ENCODE measurements around the gene DHDH. TPM values are rescaled to one million over a fixed set of nuclear protein-coding genes. Genes with fewer than 3 reads are reported as not detected.

The DHDH gene
- total RNA-seq, 2 donors from 2014 or later, result not detected

GRCh38 chr19:48962849-48963165 is 29.3 kb downstream of the DHDH start:
- TF ChIP-seq CTCF (IDR thresholded peaks at IDR 0.05), result no peak
- Histone ChIP-seq H3K4me1 (peaks cover 0 to 47% of the 10 kb centered on the region in 2 donors), H3K27me3 (no peaks in the 10 kb centered on the region), H3K27ac (peak overlapping the region; percentile 90 to 92), H3K9me3 (no peaks in the 10 kb centered on the region), H3K36me3 (peaks cover 18% of the 10 kb centered on the region), H3K4me3 (no peak overlapping the region)
- no peak for DNase-seq (ENCODE audit: low spot score)

- TF ChIP-seq CTCF (IDR thresholded peaks at IDR 0.05), result no peak
- Histone ChIP-seq H3K4me1 (peaks cover 0 to 53% of the 10 kb centered on the region in 2 donors), H3K9me3 (no peaks in the 10 kb centered on the region), H3K27me3 (no peaks in the 10 kb centered on the region), H3K27ac (peak overlapping the region; percentile 90 to 92), H3K4me3 (peak overlapping the region; percentile 39 to 82), H3K36me3 (peaks cover 21% of the 10 kb centered on the region)
- DNase-seq (ENCODE audit: low spot score), result peak; percentile 88
Measured at GRCh38 chr19:48963371-48964204, 30.1 kb downstream of the DHDH start.

GRCh38 chr19:48964205-48965039 is 30.9 kb downstream of the DHDH start:
- Histone ChIP-seq H3K4me3 (peak overlapping the region; percentile 39 to 82), H3K9me3 (no peaks in the 10 kb centered on the region), H3K27ac (peak overlapping the region; percentile 90 to 92), H3K36me3 (peaks cover 29% of the 10 kb centered on the region), H3K4me1 (peaks cover 0 to 61% of the 10 kb centered on the region in 2 donors), H3K27me3 (no peaks in the 10 kb centered on the region)
- no peak for DNase-seq (ENCODE audit: low spot score)
- no peak for TF ChIP-seq CTCF (IDR thresholded peaks at IDR 0.05)

GRCh38 chr19:48965040-48965805 is 31.7 kb downstream of the DHDH start, which contains the start of gene FTL:
Gene FTL (plus strand): TSS chr19:48965309. CDS start chr19:48965508, 199 bp downstream.
- TF ChIP-seq CTCF (IDR thresholded peaks at IDR 0.05), result no peak
- peak within 1 kb of the TSS; percentile 82 to 99 for H3K4me3 ChIP-seq
- DNase-seq (ENCODE audit: low spot score), result peak; percentile 99
- H3K27ac ChIP-seq, result peak within 1 kb of the TSS; percentile 90 to 92
- no peaks in the 10 kb centered on the region for H3K9me3 ChIP-seq
- H3K36me3 ChIP-seq, result peaks cover 37% of the 10 kb centered on the region
- no peaks in the 10 kb centered on the region for H3K27me3 ChIP-seq
- H3K4me1 ChIP-seq, result peaks cover 0 to 61% of the 10 kb centered on the region in 2 donors

- peaks cover 43% of the 10 kb centered on the region for H3K36me3 ChIP-seq
- DNase-seq (ENCODE audit: low spot score), result peak; percentile 88
- H3K27ac ChIP-seq, result peak overlapping the region; percentile 90 to 92
- peak overlapping the region; percentile 82 to 99 for H3K4me3 ChIP-seq
- no peaks in the 10 kb centered on the region for H3K9me3 ChIP-seq
- TF ChIP-seq CTCF (IDR thresholded peaks at IDR 0.05), result no peak
- no peaks in the 10 kb centered on the region for H3K27me3 ChIP-seq
- peaks cover 0 to 66% of the 10 kb centered on the region in 2 donors for H3K4me1 ChIP-seq
Measured at GRCh38 chr19:48965806-48966540, 32.5 kb downstream of the DHDH start.

Measured in right atrium auricular region (tissue), 2 donors.